Gastrocnemius medialis (tissue), 4 donors: ENCODE measurements around the gene LPCAT1.

Experiments used
- POLR2A ChIP-seq, 2 donors: fragments of 450-650 bp; IDR thresholded peaks; one replicate each; pipeline ENCODE4 v1.6.1; 2017; ENCODE audit warnings: antibody characterized with exemption in 2 of 2, mild to moderate bottlenecking in 2 of 2, moderate library complexity in 2 of 2
- TF ChIP-seq, protein P1 (sequence below), 5 experiments: fragments of 450-650 bp in 3 of 5; fragments of 200-600 bp in 2 of 5; sonication (generic) in 2 of 5; IDR thresholded peaks in 4 of 5; conservative IDR thresholded peaks in 1 of 5; 1 replicate in 4 of 5; 2 replicates in 1 of 5; pipeline ENCODE4 v1.5.1; 2016 to 2019; ENCODE audit warnings: antibody characterized with exemption in 5 of 5, mild to moderate bottlenecking in 3 of 5, moderate library complexity in 3 of 5

DNA sequence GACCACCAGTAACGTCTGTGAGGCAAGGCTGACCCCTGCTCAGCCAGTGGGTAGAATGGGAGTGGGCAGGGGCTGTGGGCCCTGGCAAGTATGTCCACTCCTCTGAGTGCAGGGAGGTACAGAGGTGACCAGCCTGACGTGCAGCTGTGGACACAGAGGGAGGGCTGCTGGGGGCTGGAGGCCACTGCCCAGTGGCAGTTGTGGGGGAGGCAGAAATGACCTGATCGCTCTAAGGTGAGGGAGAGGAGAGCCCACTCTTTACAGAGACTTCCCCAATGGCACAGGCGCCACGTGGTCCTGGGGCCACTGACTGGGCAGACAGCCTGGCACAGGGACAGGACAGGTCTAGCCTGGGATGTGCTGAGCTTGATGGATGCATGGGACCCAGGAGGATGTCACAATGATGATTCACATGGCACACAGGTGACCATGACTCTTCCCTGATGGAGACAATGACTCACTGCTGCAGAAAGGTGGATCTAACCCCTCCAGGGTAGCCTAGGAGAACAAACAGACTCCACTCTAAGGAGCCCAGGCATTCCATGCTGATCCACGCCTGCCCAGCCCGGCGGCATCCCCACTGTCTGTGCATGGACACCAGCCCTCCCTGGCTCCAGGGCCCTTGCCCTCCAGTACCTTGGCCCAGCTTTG lies 7.7 kb downstream of the LPCAT1 start:
- TF ChIP-seq, protein P1, sequence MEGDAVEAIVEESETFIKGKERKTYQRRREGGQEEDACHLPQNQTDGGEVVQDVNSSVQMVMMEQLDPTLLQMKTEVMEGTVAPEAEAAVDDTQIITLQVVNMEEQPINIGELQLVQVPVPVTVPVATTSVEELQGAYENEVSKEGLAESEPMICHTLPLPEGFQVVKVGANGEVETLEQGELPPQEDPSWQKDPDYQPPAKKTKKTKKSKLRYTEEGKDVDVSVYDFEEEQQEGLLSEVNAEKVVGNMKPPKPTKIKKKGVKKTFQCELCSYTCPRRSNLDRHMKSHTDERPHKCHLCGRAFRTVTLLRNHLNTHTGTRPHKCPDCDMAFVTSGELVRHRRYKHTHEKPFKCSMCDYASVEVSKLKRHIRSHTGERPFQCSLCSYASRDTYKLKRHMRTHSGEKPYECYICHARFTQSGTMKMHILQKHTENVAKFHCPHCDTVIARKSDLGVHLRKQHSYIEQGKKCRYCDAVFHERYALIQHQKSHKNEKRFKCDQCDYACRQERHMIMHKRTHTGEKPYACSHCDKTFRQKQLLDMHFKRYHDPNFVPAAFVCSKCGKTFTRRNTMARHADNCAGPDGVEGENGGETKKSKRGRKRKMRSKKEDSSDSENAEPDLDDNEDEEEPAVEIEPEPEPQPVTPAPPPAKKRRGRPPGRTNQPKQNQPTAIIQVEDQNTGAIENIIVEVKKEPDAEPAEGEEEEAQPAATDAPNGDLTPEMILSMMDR (IDR thresholded peaks at IDR 0.05 in 4 of 5, conservative IDR thresholded peaks at IDR 0.05 in 1 of 5), result no peak
- no peak for TF ChIP-seq POLR2A (IDR thresholded peaks at IDR 0.05)
